Measurements from ENCODE around the gene MALAT1.
"Not testable (repeated sequence)": the region's sequence is repeated elsewhere in the genome, so short reads cannot be mapped to it uniquely, and the experiment has no call there.

DNA sequence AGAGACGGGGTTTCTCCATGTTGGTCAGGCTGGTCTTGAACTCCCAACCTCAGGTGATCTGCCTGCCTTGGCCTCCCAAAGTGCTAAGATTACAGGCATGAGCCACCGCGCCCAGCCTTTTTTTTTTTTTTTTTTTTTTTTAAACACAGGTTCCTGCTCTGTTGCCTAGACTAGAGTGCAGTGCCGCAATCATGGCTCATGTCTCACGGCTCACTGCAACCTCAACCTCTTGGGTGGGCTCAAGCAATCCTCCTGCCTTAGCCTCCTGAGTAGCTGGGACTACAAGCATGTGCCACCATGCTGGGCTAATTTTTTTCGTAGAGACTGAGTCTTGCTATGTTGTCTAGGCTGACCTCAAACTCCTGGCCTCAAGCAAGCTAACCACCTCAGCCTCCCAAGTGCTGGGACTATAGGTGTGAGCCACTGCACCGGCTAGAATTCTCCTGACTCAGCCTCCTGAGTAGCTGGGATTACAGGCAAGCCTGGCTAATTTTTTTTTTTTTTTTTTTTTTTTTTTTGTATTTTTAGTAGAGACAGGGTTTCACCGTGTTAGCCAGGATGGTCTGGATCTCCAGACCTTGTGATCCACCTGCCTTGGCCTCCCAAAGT is 20.2 kb downstream of the MALAT1 start:
- not testable (repeated sequence) for TF ChIP-seq CSRNP3 (CRISPR knock-in tag; IDR thresholded peaks at IDR 0.05); SNAI2 (CRISPR knock-in tag; IDR thresholded peaks at IDR 0.05); ESRRG (CRISPR knock-in tag; IDR thresholded peaks at IDR 0.05); BACH2 (CRISPR knock-in tag; IDR thresholded peaks at IDR 0.05; ENCODE audit: borderline replicate concordance); ZFP30 (CRISPR knock-in tag; IDR thresholded peaks at IDR 0.05); ARNTL (CRISPR knock-in tag; IDR thresholded peaks at IDR 0.05; ENCODE audit: borderline replicate concordance, low read depth); TOX (CRISPR knock-in tag; IDR thresholded peaks at IDR 0.05; ENCODE audit: borderline replicate concordance); ISL1 (CRISPR knock-in tag; IDR thresholded peaks at IDR 0.05); ZC3H10 (CRISPR knock-in tag; IDR thresholded peaks at IDR 0.05); CREB5 (CRISPR knock-in tag; IDR thresholded peaks at IDR 0.05; ENCODE audit: low read depth); PPARA (CRISPR knock-in tag; IDR thresholded peaks at IDR 0.05; ENCODE audit: borderline replicate concordance)
- TF ChIP-seq, protein P1, sequence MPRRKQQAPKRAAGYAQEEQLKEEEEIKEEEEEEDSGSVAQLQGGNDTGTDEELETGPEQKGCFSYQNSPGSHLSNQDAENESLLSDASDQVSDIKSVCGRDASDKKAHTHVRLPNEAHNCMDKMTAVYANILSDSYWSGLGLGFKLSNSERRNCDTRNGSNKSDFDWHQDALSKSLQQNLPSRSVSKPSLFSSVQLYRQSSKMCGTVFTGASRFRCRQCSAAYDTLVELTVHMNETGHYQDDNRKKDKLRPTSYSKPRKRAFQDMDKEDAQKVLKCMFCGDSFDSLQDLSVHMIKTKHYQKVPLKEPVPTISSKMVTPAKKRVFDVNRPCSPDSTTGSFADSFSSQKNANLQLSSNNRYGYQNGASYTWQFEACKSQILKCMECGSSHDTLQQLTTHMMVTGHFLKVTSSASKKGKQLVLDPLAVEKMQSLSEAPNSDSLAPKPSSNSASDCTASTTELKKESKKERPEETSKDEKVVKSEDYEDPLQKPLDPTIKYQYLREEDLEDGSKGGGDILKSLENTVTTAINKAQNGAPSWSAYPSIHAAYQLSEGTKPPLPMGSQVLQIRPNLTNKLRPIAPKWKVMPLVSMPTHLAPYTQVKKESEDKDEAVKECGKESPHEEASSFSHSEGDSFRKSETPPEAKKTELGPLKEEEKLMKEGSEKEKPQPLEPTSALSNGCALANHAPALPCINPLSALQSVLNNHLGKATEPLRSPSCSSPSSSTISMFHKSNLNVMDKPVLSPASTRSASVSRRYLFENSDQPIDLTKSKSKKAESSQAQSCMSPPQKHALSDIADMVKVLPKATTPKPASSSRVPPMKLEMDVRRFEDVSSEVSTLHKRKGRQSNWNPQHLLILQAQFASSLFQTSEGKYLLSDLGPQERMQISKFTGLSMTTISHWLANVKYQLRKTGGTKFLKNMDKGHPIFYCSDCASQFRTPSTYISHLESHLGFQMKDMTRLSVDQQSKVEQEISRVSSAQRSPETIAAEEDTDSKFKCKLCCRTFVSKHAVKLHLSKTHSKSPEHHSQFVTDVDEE (CRISPR knock-in tag; IDR thresholded peaks at IDR 0.05): not testable (repeated sequence)

Data from SK-N-SH treated with all-trans-retinoic acid at 6 μM for 48 hours (cell line).